ENCODE data around the gene M1AP. TPM values are rescaled to one million over a fixed set of nuclear protein-coding genes. Genes with fewer than 3 reads are reported as not detected.

M1AP gene
- total RNA-seq, 4 donors from 2014 or later = 0.19 TPM; not detected in 3

DNA sequence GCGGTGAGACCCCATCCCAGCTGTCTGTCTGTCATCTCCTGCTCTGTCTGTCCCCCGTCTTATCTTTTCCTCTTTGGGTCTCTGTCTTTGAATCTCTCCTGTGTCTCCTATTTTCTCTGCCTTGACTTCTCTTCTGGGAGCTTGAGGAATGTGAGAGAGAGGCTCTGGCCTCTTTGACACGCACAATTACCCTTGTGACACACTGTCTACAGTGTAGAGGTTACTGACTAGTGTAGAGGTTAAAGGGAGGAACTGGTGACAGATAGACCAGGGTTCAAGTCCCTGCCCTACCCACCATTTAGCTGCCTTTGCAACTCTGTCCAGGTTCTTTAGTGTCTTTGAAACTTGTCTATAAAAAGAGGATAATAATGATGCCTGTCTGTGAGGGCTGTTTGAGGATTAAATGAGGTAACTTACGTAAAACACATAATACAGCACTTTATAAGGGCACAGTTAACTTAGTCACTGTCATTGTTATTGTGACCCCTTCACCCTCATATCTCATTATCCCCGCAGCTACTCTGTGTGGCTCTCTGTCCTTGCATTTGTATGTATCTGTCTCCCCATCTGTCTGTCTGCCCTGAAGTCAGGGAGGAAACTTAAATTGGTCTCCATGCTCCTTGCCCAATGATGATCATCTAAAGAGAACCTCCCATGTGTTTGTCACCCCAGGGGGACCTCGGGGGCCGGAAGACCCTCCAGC, 25.8 kb upstream of the M1AP start:
- no peak overlapping the region for H3K4me3 ChIP-seq
- 80 to 97% methylated on average over 4 to 5 of the region's 7 CpGs for WGBS, 2 donors
- no peak for TF ChIP-seq POLR2A (IDR thresholded peaks at IDR 0.05)
- TF ChIP-seq, protein P1, sequence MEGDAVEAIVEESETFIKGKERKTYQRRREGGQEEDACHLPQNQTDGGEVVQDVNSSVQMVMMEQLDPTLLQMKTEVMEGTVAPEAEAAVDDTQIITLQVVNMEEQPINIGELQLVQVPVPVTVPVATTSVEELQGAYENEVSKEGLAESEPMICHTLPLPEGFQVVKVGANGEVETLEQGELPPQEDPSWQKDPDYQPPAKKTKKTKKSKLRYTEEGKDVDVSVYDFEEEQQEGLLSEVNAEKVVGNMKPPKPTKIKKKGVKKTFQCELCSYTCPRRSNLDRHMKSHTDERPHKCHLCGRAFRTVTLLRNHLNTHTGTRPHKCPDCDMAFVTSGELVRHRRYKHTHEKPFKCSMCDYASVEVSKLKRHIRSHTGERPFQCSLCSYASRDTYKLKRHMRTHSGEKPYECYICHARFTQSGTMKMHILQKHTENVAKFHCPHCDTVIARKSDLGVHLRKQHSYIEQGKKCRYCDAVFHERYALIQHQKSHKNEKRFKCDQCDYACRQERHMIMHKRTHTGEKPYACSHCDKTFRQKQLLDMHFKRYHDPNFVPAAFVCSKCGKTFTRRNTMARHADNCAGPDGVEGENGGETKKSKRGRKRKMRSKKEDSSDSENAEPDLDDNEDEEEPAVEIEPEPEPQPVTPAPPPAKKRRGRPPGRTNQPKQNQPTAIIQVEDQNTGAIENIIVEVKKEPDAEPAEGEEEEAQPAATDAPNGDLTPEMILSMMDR (IDR thresholded peaks at IDR 0.05) = no peak
- no peak overlapping the region for H3K27ac ChIP-seq
- intact Hi-C loops (cut with DNase I) = no loop called here
- no peaks in the 10 kb centered on the region for H3K9me3 ChIP-seq
- no peak for DNase-seq
- no peaks in the 10 kb centered on the region for H3K27me3 ChIP-seq
- H3K36me3 ChIP-seq = peaks cover 0 to 42% (median 0%) of the 10 kb centered on the region in 3 donors
- no peaks in the 10 kb centered on the region for H3K4me1 ChIP-seq

- H3K27ac ChIP-seq = no peak overlapping the region
- no peaks in the 10 kb centered on the region for H3K4me1 ChIP-seq
- H3K27me3 ChIP-seq = no peaks in the 10 kb centered on the region
- no peak overlapping the region for H3K4me3 ChIP-seq
- H3K36me3 ChIP-seq = peaks cover 0 to 24% (median 0%) of the 10 kb centered on the region in 3 donors
- intact Hi-C loops (cut with DNase I) = no loop called here
- H3K9me3 ChIP-seq = no peaks in the 10 kb centered on the region
- no peak for DNase-seq
- no peak for TF ChIP-seq POLR2A (IDR thresholded peaks at IDR 0.05)
- TF ChIP-seq, protein P1 (IDR thresholded peaks at IDR 0.05) = no peak
These were observed 23.3 kb upstream of the M1AP start for GRCh38 chr2:74671479-74671878.

GRCh38 chr2:74670263-74670662, 22.1 kb upstream of the M1AP start:
- no peak overlapping the region for H3K4me3 ChIP-seq
- no peak for TF ChIP-seq POLR2A (IDR thresholded peaks at IDR 0.05)
- TF ChIP-seq, protein P1 (IDR thresholded peaks at IDR 0.05) = no peak
- no peak overlapping the region for H3K27ac ChIP-seq
- 86 to 87% methylated on average over 6 to 7 of the region's 7 CpGs for WGBS, 2 donors
- H3K27me3 ChIP-seq = no peaks in the 10 kb centered on the region
- intact Hi-C loops (cut with DNase I) = no loop called here
- no peaks in the 10 kb centered on the region for H3K4me1 ChIP-seq
- H3K9me3 ChIP-seq = no peaks in the 10 kb centered on the region
- H3K36me3 ChIP-seq = peaks cover 0 to 12% (median 0%) of the 10 kb centered on the region in 3 donors
- no peak for DNase-seq

DNA sequence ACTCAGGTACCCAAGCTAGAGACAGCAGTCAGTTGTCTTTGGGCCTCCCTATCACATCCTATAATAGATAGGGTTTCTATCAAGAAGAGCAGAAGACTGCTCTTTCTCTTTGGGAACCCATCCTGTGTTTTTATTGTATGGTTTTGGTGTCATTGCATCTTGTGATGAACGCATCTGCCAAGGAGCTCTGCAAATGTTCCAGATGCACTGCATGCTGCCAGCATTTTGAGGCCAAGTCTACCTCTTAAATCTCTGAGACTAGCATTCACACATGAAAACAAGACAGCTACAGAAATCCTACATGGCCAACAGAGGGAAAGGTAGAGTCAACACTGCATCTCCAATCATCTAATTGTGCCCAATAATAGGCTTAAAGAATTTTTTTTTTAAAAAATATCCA, 20.0 kb upstream of the M1AP start:
- H3K9me3 ChIP-seq = no peaks in the 10 kb centered on the region
- H3K27me3 ChIP-seq = no peaks in the 10 kb centered on the region
- intact Hi-C loops (cut with DNase I) = no loop called here
- H3K4me3 ChIP-seq = no peak overlapping the region
- 88 to 100% methylated on average over 1 of the region's 1 CpG for WGBS, 2 donors
- DNase-seq = no peak
- H3K36me3 ChIP-seq = peaks cover 0 to 3% (median 0%) of the 10 kb centered on the region in 3 donors
- H3K27ac ChIP-seq = no peak overlapping the region
- TF ChIP-seq, protein P1 (IDR thresholded peaks at IDR 0.05) = no peak
- TF ChIP-seq POLR2A (IDR thresholded peaks at IDR 0.05) = no peak
- no peaks in the 10 kb centered on the region for H3K4me1 ChIP-seq

- H3K36me3 ChIP-seq = peaks cover 0 to 3% (median 0%) of the 10 kb centered on the region in 3 donors
- peaks cover 0 to 9% (median 0%) of the 10 kb centered on the region in 4 donors for H3K27me3 ChIP-seq
- intact Hi-C loops (cut with DNase I) = no loop called here
- H3K4me1 ChIP-seq = peaks cover 4 to 10% (median 8%) of the 10 kb centered on the region in 3 donors
- H3K27ac ChIP-seq = no peak overlapping the region
- TF ChIP-seq, protein P1 (IDR thresholded peaks at IDR 0.05) = no peak
- no peak for TF ChIP-seq POLR2A (IDR thresholded peaks at IDR 0.05)
- no peak for DNase-seq
- H3K9me3 ChIP-seq = no peaks in the 10 kb centered on the region
- no peak overlapping the region for H3K4me3 ChIP-seq
- 49 to 61% methylated on average over 2 of the region's 2 CpGs for WGBS, 2 donors
These were observed 11.3 kb upstream of the M1AP start for GRCh38 chr2:74659462-74659861.

Data from esophagus squamous epithelium (tissue), 5 donors.